ENCODE measurements around the gene ZCCHC10. TPM values are rescaled to one million over a fixed set of nuclear protein-coding genes. Genes with fewer than 3 reads are reported as not detected.
"Not testable (repeated sequence)": the region's sequence is repeated elsewhere in the genome, so short reads cannot be mapped to it uniquely, and the experiment has no call there.

ZCCHC10 gene
- polyA plus RNA-seq, 12 donors = 22.5 to 33.8 (median 26.7) TPM; not detected in 1

- DNase-seq = not testable (repeated sequence)
Measured at GRCh38 chr5:132982971-132983370, 43.4 kb downstream of the ZCCHC10 start.

GRCh38 chr5:132981288-132981687 is 45.1 kb downstream of the ZCCHC10 start:
- DNase-seq = no peak

GRCh38 chr5:132979976-132980375 is 46.4 kb downstream of the ZCCHC10 start:
- DNase-seq = no peak

- DNase-seq = no peak
Measured at GRCh38 chr5:132979367-132979940, 46.9 kb downstream of the ZCCHC10 start.

- DNase-seq = no peak
Measured at GRCh38 chr5:132976852-132977251, 49.5 kb downstream of the ZCCHC10 start.

GRCh38 chr5:132972436-132972828 is 53.9 kb downstream of the ZCCHC10 start:
- not testable (repeated sequence) for DNase-seq

GRCh38 chr5:132971483-132972435 is 54.6 kb downstream of the ZCCHC10 start:
- DNase-seq = no peak

GRCh38 chr5:132965120-132965519 is 61.2 kb downstream of the ZCCHC10 start:
- DNase-seq = no peak

GRCh38 chr5:132963171-132964104 is 62.9 kb downstream of the ZCCHC10 start, which contains the start of gene AFF4:
Gene AFF4, minus strand, starts transcription at chr5:132963634. Its CDS starts 26,445 bp downstream, at chr5:132937189.
- peak; percentile 95 for DNase-seq

- DNase-seq = peak; percentile 81
Measured at GRCh38 chr5:132962429-132963021, 63.8 kb downstream of the ZCCHC10 start.

GRCh38 chr5:132961887-132962286 is 64.5 kb downstream of the ZCCHC10 start:
- DNase-seq = peak; percentile 47

- not testable (repeated sequence) for DNase-seq
Measured at GRCh38 chr5:132961123-132961815, 65.1 kb downstream of the ZCCHC10 start.

GRCh38 chr5:132956166-132956799 is 70.1 kb downstream of the ZCCHC10 start:
- not testable (repeated sequence) for DNase-seq

- DNase-seq = no peak
Measured at GRCh38 chr5:132953710-132954109, 72.6 kb downstream of the ZCCHC10 start.

GRCh38 chr5:132952829-132953228 is 73.5 kb downstream of the ZCCHC10 start:
- DNase-seq = no peak

- DNase-seq = no peak
Measured at GRCh38 chr5:132951897-132952296, 74.5 kb downstream of the ZCCHC10 start.

- DNase-seq = no peak
Measured at GRCh38 chr5:132949136-132949535, 77.2 kb downstream of the ZCCHC10 start.

GRCh38 chr5:132947671-132948070 is 78.7 kb downstream of the ZCCHC10 start:
- no peak for DNase-seq

Data from muscle of arm (tissue), 12 donors.